Kidney epithelial cell (primary cell): Measurements from ENCODE around the gene EFNA2. TPM values are rescaled to one million over a fixed set of nuclear protein-coding genes. Genes with fewer than 3 reads are reported as not detected.

ENCODE experiments used
- DNase-seq: peaks from one replicate; pipeline ENCODE4 v3.0.0-alpha.2; 2010; ENCODE audit warnings: low read depth
- H3K27me3 ChIP-seq: 2 replicates; pipeline ENCODE4 v1.6.0; 2011; ENCODE audit warnings: low read length; ENCODE audit not compliant: control insufficient read depth, insufficient read depth
- H3K36me3 ChIP-seq: 2 replicates; pipeline ENCODE4 v1.5.1; 2011; ENCODE audit warnings: low read length; ENCODE audit not compliant: control insufficient read depth, insufficient read depth
- H3K4me3 ChIP-seq: 2 replicates; pipeline ENCODE4 v1.5.1; 2011; ENCODE audit warnings: low read depth, mild to moderate bottlenecking, control low read depth, low read length
- total RNA-seq: library from RNA; depleted of rRNA; stranded (reverse); fragments of >200 nt; gene quantifications from 2 replicates; pipeline ENCODE4 v1.2.3, GENCODE V29; 2015
- TF ChIP-seq, protein P1 (sequence below): IDR thresholded peaks from 2 replicates; pipeline ENCODE4 v1.5.1; 2011; ENCODE audit warnings: mild to moderate bottlenecking, moderate library complexity, low read length, control low read depth, inconsistent platforms; ENCODE audit not compliant: insufficient read depth, poor library complexity, severe bottlenecking

The EFNA2 gene
- total RNA-seq, 1 donor from 2014 or later: 5.3 TPM

- no peaks in the 10 kb centered on the region for H3K36me3 ChIP-seq
- DNase-seq: no peak
- peaks cover 33% of the 10 kb centered on the region for H3K27me3 ChIP-seq
- TF ChIP-seq, protein P1, sequence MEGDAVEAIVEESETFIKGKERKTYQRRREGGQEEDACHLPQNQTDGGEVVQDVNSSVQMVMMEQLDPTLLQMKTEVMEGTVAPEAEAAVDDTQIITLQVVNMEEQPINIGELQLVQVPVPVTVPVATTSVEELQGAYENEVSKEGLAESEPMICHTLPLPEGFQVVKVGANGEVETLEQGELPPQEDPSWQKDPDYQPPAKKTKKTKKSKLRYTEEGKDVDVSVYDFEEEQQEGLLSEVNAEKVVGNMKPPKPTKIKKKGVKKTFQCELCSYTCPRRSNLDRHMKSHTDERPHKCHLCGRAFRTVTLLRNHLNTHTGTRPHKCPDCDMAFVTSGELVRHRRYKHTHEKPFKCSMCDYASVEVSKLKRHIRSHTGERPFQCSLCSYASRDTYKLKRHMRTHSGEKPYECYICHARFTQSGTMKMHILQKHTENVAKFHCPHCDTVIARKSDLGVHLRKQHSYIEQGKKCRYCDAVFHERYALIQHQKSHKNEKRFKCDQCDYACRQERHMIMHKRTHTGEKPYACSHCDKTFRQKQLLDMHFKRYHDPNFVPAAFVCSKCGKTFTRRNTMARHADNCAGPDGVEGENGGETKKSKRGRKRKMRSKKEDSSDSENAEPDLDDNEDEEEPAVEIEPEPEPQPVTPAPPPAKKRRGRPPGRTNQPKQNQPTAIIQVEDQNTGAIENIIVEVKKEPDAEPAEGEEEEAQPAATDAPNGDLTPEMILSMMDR: no peak
- no peak overlapping the region for H3K4me3 ChIP-seq
These were observed 3.9 kb upstream of the EFNA2 start for GRCh38 chr19:1281569-1282287.

DNA sequence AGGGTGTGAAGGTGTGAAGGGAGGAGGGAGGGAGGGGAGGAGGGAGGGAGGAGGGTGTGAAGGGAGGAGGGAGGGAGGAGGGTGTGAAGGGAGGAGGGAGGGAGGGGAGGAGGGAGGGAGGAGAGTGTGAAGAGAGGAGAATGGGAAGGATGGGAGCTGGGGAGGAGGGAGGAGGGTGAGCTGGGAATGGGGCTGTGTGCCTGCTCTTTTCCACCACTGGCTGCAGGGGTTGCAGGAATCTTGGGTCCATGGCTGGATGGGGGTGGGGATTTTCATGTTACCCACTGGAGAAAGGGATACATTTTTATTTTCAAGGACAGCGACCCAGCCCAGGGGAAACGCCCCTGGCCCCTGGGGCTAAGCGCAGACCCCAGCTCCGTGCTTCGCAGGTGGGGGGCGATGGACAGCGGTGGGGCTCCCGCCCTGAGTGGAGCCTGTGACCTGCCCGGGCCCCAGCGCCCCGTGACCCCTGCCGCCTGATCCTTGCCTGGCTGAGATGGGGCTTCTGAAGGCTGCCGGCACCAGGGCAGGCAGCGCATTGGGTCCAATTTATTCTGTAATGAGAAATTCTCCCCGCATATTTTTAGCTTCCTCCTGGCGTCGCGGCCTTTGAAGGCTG lies 3.0 kb upstream of the EFNA2 start:
- Histone ChIP-seq H3K36me3 (no peaks in the 10 kb centered on the region), H3K4me3 (no peak overlapping the region), H3K27me3 (peaks cover 42% of the 10 kb centered on the region)
- DNase-seq: no peak
- TF ChIP-seq, protein P1: no peak

DNA sequence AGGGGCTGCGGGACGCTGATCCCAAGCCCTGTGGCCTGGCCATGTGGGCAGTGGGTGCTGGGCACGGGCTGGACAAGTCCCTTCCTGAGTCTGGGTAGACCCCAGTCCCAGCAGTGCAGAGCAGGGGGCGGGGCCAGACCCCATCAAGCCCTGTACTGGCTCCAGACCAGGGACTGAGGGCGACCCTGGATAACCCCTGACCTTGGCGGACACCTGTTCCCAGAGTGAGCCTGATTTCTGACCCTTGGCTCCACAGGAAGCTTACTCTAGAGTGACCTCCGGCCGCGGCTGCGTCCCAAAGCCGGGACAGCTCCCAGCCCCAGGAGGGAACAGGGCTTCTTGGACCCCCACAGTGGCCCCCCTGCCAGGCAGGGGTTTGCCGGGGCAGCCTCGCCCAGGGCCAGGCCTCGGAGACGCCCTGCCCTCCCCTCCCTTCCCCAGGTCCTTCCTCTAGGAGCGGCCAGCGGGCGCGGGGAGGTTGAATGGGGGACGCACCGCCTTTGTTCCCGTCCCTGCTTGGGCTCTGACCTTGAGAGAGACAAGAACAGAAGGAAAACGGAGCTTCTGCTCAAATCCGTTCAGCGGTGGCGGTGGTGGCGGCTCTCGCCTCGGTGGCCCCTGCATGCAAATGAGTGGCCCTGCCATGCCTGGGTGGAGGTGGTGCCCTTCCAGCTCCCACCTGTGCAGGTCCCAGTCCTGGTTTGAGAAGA lies 2.3 kb upstream of the EFNA2 start:
- DNase-seq: no peak
- H3K36me3 ChIP-seq: no peaks in the 10 kb centered on the region
- TF ChIP-seq, protein P1: no peak
- H3K4me3 ChIP-seq: no peak overlapping the region
- H3K27me3 ChIP-seq: peaks cover 49% of the 10 kb centered on the region

GRCh38 chr19:1283917-1284292 lies 1.8 kb upstream of the EFNA2 start:
- TF ChIP-seq, protein P1: no peak
- Histone ChIP-seq H3K27me3 (peaks cover 53% of the 10 kb centered on the region), H3K36me3 (no peaks in the 10 kb centered on the region), H3K4me3 (no peak overlapping the region)
- DNase-seq: no peak

DNA sequence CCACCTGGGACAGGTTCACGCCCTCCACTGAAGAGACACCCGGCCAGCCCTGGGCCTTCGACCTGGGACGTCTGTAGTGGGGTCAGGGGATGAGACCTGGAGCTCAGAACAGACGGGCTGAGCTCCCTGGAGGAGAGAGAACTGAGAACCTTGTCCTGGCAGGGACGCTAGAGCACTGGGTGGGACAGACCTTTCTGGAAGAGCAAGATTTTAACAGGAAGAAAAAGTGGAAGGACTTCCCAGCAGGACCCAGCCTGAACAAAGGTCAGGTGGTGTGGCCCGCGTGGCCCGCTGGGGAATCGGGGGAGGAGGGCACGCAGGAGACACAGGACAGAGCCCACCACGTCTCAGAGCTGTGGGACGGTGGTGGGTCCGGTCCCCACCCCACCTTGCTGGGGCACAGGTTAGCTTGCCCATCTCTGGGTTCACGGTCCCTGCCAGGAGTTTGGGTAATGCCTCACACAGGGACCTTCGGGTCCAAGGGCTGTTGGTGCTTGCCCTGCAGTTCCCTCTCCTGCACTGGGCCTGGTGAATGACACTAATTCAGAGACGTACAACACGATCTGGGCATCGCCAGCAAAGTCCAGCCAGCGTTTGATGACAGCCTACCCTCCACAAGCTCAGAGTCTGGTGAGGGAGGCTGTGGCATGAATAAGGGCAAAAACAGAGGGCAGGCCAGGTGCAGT lies 1.2 kb upstream of the EFNA2 start:
- no peak overlapping the region for H3K4me3 ChIP-seq
- H3K36me3 ChIP-seq: no peaks in the 10 kb centered on the region
- no peak for DNase-seq
- TF ChIP-seq, protein P1: no peak
- peaks cover 58% of the 10 kb centered on the region for H3K27me3 ChIP-seq
